Activated T-helper 1 cell treated with anti-CD3 and anti-CD28 coated beads, Interleukin-12 subunit alpha, Interleukin-12 subunit beta, Interleukin-2, Interleukin-4 antibody, amounts not matched to agents 30 ng/mL and 10 ng/mL and 1 ng/mL, durations not matched to agents 14 hours and 24 hours and 36 hours (primary cell): ENCODE results near the gene STEAP1. TPM values are rescaled to one million over a fixed set of nuclear protein-coding genes. Genes with fewer than 3 reads are reported as not detected.
A peak's percentile ranks its signal among the peaks of the same experiment; 100 is the strongest.
"Not testable (repeated sequence)": the region's sequence is repeated elsewhere in the genome, so short reads cannot be mapped to it uniquely, and the experiment has no call there.

Experiments
- DNase-seq: peaks from one replicate; pipeline ENCODE4 v3.0.0; 2021; ENCODE audit warnings: low spot score
- H3K27ac Mint-ChIP-seq: one replicate; pipeline ENCODE4 v1.8.0; 2021; ENCODE audit warnings: mild to moderate bottlenecking, mixed read lengths
- H3K27me3 Mint-ChIP-seq: one replicate; pipeline ENCODE4 v1.8.0; 2022; ENCODE audit warnings: mild to moderate bottlenecking, moderate library complexity, mixed read lengths; ENCODE audit not compliant: insufficient read depth
- H3K36me3 Mint-ChIP-seq: one replicate; pipeline ENCODE4 v1.8.0; 2021; ENCODE audit warnings: low read depth, mixed read lengths
- H3K4me1 Mint-ChIP-seq: one replicate; pipeline ENCODE4 v1.8.0; 2021; ENCODE audit warnings: low read depth, mixed read lengths
- H3K4me3 Mint-ChIP-seq: one replicate; pipeline ENCODE4 v1.8.0; 2021; ENCODE audit warnings: mild to moderate bottlenecking, moderate library complexity, mixed read lengths
- H3K9me3 Mint-ChIP-seq: one replicate; pipeline ENCODE4 v1.8.0; 2021; ENCODE audit warnings: mixed read lengths
- intact Hi-C: fragments of 100-400 bp; cut with micrococcal nuclease; formaldehyde crosslinking; loops from one replicate; pipeline ENCODE4 v1.15.1; 2024
- total RNA-seq: library from RNA; stranded (reverse); gene quantifications from 2 replicates; pipeline ENCODE4 v1.2.3, GENCODE V29; 2022

Gene STEAP1
- total RNA-seq, 1 donor from 2014 or later, result 3.3 TPM

DNA sequence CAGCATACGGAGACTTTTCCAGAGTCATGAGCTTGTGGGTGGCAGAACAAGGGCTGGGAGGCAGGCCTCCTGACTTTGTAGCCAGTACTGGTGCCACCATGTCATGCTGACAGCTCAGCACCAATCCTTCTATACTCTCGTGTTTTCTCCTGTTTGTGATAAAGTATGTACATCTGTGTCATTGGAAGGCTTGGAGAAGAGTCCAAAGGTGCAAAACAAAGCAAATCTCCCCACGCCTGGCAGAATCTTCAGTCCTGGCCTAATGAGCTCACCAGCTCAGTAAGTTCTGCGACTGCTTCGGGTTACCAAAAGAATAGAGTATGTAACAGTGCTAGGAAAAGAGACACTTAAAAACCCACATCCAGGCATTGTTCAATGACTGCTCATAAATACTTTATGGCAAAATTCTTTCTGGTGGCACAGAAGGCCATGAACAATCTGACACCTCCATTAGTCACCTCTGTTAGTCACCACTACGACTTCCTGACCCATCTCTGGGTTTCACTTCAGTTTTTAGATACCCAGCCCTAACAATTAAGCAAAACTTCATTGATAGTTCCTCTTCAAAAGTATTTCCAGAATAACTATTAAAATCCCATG lies 24.5 kb downstream of the STEAP1 start:
- H3K4me1 Mint-ChIP-seq, result peaks cover 29% of the 10 kb centered on the region
- H3K36me3 Mint-ChIP-seq, result peaks cover 9% of the 10 kb centered on the region
- H3K27me3 Mint-ChIP-seq, result no peaks in the 10 kb centered on the region
- intact Hi-C loops, result loop anchor here (1.0 to 10.0 kb wide), 6 partner anchors 24 to 436 kb away; partner anchors contain the start of genes CFAP69, GTPBP10, STEAP1 and STEAP2
- peak overlapping the region; percentile 51 for H3K4me3 Mint-ChIP-seq
- peaks cover 26% of the 10 kb centered on the region for H3K9me3 Mint-ChIP-seq
- peak overlapping the region; percentile 93 for H3K27ac Mint-ChIP-seq
- peak; percentile 14 for DNase-seq

- H3K36me3 Mint-ChIP-seq, result peaks cover 9% of the 10 kb centered on the region
- H3K9me3 Mint-ChIP-seq, result peaks cover 33% of the 10 kb centered on the region
- DNase-seq, result no peak
- peak overlapping the region; percentile 44 for H3K27ac Mint-ChIP-seq
- peaks cover 29% of the 10 kb centered on the region for H3K4me1 Mint-ChIP-seq
- peak overlapping the region; percentile 33 for H3K4me3 Mint-ChIP-seq
- intact Hi-C loops, result no loop called here
- no peaks in the 10 kb centered on the region for H3K27me3 Mint-ChIP-seq
Observed at GRCh38 chr7:90180011-90180585, 25.8 kb downstream of the STEAP1 start.

DNA sequence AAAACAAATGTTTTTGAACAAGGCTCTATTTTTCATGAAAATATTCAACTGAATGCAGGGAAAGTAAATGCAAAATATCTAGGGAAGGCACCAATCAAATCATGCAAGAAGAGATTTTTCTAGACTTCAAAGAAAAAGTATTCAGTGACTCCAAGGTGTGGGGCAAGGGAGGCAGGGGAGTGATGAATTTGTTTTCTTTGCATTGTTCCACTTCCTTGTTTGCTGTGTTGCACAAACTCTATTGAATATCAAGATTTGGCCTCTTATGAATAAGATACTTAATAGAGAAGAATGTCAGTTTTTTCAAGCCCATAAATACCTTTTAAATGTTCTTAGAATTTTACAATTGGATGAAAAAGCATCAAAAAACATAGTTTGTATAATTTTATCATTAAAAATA lies 26.4 kb downstream of the STEAP1 start:
- intact Hi-C loops, result no loop called here
- peaks cover 9% of the 10 kb centered on the region for H3K36me3 Mint-ChIP-seq
- H3K27me3 Mint-ChIP-seq, result no peaks in the 10 kb centered on the region
- peak overlapping the region; percentile 44 for H3K27ac Mint-ChIP-seq
- H3K4me3 Mint-ChIP-seq, result peak overlapping the region; percentile 33
- peaks cover 29% of the 10 kb centered on the region for H3K4me1 Mint-ChIP-seq
- peaks cover 35% of the 10 kb centered on the region for H3K9me3 Mint-ChIP-seq
- DNase-seq, result no peak

GRCh38 chr7:90181485-90181884 lies 27.2 kb downstream of the STEAP1 start:
- Mint-ChIP-seq H3K4me1 (peaks cover 29% of the 10 kb centered on the region), H3K36me3 (peaks cover 9% of the 10 kb centered on the region), H3K27ac (no peak overlapping the region), H3K27me3 (no peaks in the 10 kb centered on the region), H3K4me3 (no peak overlapping the region), H3K9me3 (peaks cover 35% of the 10 kb centered on the region)
- no peak for DNase-seq
- intact Hi-C loops, result no loop called here

DNA sequence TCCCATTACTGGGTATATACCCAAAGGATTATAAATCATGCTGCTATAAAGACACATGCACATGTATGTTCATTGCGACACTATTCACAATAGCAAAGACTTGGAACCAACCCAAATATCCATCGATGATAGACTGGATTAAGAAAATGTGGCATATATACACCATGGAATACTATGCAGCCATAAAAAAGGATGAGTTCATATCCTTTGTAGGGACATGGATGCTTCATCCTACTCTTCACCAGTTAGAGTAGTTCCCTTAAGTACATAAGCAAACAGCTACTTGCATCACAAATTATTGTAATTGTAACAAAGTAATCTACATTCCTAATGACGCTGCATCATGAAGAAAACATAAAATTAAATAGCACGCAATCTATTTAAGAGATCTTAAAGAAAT lies 32.0 kb downstream of the STEAP1 start:
- H3K4me3 Mint-ChIP-seq, DNase-seq, H3K27me3 Mint-ChIP-seq, H3K4me1 Mint-ChIP-seq, H3K36me3 Mint-ChIP-seq, H3K27ac Mint-ChIP-seq, intact Hi-C loops: not testable (repeated sequence)
- peaks cover 34% of the 10 kb centered on the region for H3K9me3 Mint-ChIP-seq

DNA sequence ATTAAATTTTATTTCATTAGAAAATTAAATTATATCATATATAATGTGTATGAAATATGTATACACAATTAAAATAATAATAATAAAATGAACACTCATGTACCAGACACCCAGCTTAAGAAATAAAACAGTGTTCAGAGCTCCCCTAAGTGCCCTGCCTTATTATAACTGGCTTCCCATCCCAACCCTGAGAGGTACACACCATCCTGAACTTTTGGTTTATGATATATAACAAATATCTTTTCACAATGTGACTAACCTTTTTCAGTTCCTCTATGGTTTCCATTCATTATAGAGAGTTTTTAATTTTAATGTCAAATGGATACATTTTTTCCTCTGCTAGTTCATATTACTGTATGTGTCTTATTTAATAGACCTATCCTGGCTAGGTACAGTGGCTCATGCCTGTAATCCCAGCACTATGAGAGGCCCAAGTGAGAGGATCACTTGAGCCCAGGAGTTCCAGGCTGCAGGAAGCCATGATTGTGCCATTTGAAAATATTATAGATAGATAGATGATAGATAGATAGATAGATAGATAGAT lies 33.3 kb downstream of the STEAP1 start:
- intact Hi-C loops, result no loop called here
- no peaks in the 10 kb centered on the region for H3K4me1 Mint-ChIP-seq
- H3K9me3 Mint-ChIP-seq, result peaks cover 37% of the 10 kb centered on the region
- no peak for DNase-seq
- H3K27ac Mint-ChIP-seq, result no peak overlapping the region
- no peaks in the 10 kb centered on the region for H3K27me3 Mint-ChIP-seq
- H3K4me3 Mint-ChIP-seq, result no peak overlapping the region
- H3K36me3 Mint-ChIP-seq, result peaks cover 4% of the 10 kb centered on the region

GRCh38 chr7:90188281-90188680 lies 34.0 kb downstream of the STEAP1 start:
- Mint-ChIP-seq H3K27me3 (no peaks in the 10 kb centered on the region), H3K36me3 (peaks cover 1% of the 10 kb centered on the region), H3K4me3 (no peak overlapping the region), H3K27ac (no peak overlapping the region), H3K9me3 (peaks cover 40% of the 10 kb centered on the region), H3K4me1 (no peaks in the 10 kb centered on the region)
- DNase-seq, result no peak
- intact Hi-C loops, result no loop called here

DNA sequence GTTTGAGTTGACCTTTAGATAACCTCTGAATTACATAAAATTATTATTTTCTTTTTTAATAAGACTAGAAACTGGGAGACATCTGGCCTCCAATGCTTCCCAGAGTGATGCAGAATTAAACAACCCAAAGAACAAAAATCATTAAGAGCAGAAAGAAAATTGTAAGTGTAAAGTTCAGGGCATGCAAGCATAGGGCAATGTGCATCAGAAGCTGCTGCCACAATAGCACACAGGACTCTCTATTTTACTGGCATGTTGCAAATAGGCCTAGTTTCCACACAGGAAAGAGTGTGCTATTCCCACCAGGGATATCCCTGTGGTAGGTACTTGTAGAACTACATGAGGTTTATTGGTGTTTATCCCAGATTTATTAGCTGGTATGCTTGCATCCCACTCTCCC lies 36.7 kb downstream of the STEAP1 start:
- Mint-ChIP-seq H3K4me3 (no peak overlapping the region), H3K4me1 (no peaks in the 10 kb centered on the region), H3K27me3 (no peaks in the 10 kb centered on the region), H3K9me3 (peaks cover 41% of the 10 kb centered on the region), H3K36me3 (peaks cover 1% of the 10 kb centered on the region), H3K27ac (no peak overlapping the region)
- no peak for DNase-seq
- intact Hi-C loops, result no loop called here

- intact Hi-C loops, result no loop called here
- H3K27me3 Mint-ChIP-seq, result peaks cover 1% of the 10 kb centered on the region
- H3K4me3 Mint-ChIP-seq, result no peak overlapping the region
- DNase-seq, result no peak
- no peak overlapping the region for H3K27ac Mint-ChIP-seq
- peaks cover 44% of the 10 kb centered on the region for H3K9me3 Mint-ChIP-seq
- H3K4me1 Mint-ChIP-seq, result no peaks in the 10 kb centered on the region
- peaks cover 1% of the 10 kb centered on the region for H3K36me3 Mint-ChIP-seq
Observed at GRCh38 chr7:90191648-90192047, 37.4 kb downstream of the STEAP1 start.

GRCh38 chr7:90192876-90193750 lies 38.8 kb downstream of the STEAP1 start:
- intact Hi-C loops, result no loop called here
- no peak overlapping the region for H3K4me3 Mint-ChIP-seq
- H3K4me1 Mint-ChIP-seq, result no peaks in the 10 kb centered on the region
- peaks cover 1% of the 10 kb centered on the region for H3K27me3 Mint-ChIP-seq
- peaks cover 44% of the 10 kb centered on the region for H3K9me3 Mint-ChIP-seq
- DNase-seq, result no peak
- peaks cover 1% of the 10 kb centered on the region for H3K36me3 Mint-ChIP-seq
- no peak overlapping the region for H3K27ac Mint-ChIP-seq

DNA sequence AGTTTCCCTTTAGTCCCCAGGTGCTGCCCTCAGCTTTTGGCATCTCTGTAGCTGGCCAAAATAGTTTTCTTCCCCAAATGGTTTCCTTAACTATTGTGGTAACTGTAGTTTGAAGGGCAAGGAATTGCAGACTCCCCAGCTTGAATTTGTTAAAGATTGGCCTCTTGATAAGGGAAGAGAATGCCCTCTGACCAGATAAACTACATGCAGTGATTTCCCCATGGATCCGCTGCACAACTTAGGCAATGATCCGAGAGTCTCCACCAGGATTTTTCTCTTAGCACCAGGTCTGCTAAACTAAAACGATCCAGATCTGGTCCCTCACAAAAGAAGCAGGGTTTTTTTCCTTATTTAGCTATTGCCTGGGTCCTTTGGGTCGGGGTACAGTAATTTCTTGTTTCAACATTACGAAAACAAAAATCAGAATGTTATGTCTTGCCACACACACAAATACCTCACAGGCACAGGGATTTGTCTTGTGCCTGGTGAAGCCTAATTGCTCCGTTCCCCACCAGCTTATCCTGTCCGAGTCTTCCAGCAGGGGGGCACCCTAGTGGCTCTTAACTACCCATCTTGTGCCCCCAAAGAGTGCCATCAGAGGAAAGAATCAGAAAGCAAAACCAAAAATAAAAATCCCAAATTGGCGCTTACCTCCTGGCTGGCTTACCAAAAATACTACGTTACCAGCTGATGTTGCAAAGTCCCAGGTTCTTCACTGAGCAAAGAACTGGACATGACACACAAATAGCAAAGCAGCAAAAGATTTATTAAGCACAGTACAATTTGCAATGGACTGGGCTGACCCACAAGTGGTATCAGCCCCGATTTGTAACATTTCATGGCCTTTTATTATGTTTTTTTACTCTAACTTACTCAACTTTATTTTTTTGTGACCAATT lies 40.9 kb downstream of the STEAP1 start:
- Mint-ChIP-seq H3K9me3 (peaks cover 31% of the 10 kb centered on the region), H3K4me1 (no peaks in the 10 kb centered on the region), H3K27ac (no peak overlapping the region), H3K27me3 (peaks cover 1% of the 10 kb centered on the region), H3K4me3 (no peak overlapping the region), H3K36me3 (no peaks in the 10 kb centered on the region)
- no peak for DNase-seq
- intact Hi-C loops, result no loop called here

- no peaks in the 10 kb centered on the region for H3K4me1 Mint-ChIP-seq
- H3K27me3 Mint-ChIP-seq, result no peaks in the 10 kb centered on the region
- no peaks in the 10 kb centered on the region for H3K9me3 Mint-ChIP-seq
- intact Hi-C loops, result no loop called here
- no peak for DNase-seq
- no peak overlapping the region for H3K4me3 Mint-ChIP-seq
- no peak overlapping the region for H3K27ac Mint-ChIP-seq
- no peaks in the 10 kb centered on the region for H3K36me3 Mint-ChIP-seq
Observed at GRCh38 chr7:90201500-90202195, 47.4 kb downstream of the STEAP1 start.
